Trophoblast cell (in vitro differentiated cells and primary cell): Measurements from ENCODE around the gene ARHGAP6.

Experiments
- DNase-seq, 2 donors: peaks; one replicate each; pipeline ENCODE4 v3.0.0-alpha.2; 2016
- H2AFZ ChIP-seq: 2 replicates; pipeline ENCODE4 v1.6.1; 2013; ENCODE audit warnings: low read length, moderate library complexity, mild to moderate bottlenecking; ENCODE audit not compliant: insufficient read depth, poor library complexity
- H2AK5ac ChIP-seq: 2 replicates; pipeline ENCODE4 v1.6.1; 2013; ENCODE audit warnings: mild to moderate bottlenecking, low read length
- H2BK120ac ChIP-seq: 2 replicates; pipeline ENCODE4 v1.6.1; 2013; ENCODE audit warnings: low read length, mild to moderate bottlenecking, moderate library complexity; ENCODE audit not compliant: insufficient read depth, poor library complexity
- H2BK12ac ChIP-seq: 2 replicates; pipeline ENCODE4 v1.6.1; 2013; ENCODE audit warnings: mild to moderate bottlenecking, low read length, moderate library complexity
- H2BK5ac ChIP-seq: 2 replicates; pipeline ENCODE4 v1.6.1; 2013; ENCODE audit warnings: low read length, low read depth, moderate library complexity, mild to moderate bottlenecking; ENCODE audit not compliant: poor library complexity
- H3K14ac ChIP-seq: 2 replicates; pipeline ENCODE4 v1.6.1; 2013; ENCODE audit warnings: mild to moderate bottlenecking, low read length
- H3K18ac ChIP-seq: 2 replicates; pipeline ENCODE4 v1.6.1; 2013; ENCODE audit warnings: mild to moderate bottlenecking, low read length
- H3K23ac ChIP-seq: 2 replicates; pipeline ENCODE4 v1.6.1; 2013; ENCODE audit warnings: low read length
- H3K27ac ChIP-seq: 2 replicates; pipeline ENCODE4 v1.5.1; 2013; ENCODE audit warnings: low read depth, mild to moderate bottlenecking, inconsistent platforms, low read length, moderate library complexity
- H3K27me3 ChIP-seq: 2 replicates; pipeline ENCODE4 v1.6.1; 2013; ENCODE audit warnings: inconsistent platforms, mild to moderate bottlenecking, low read length, moderate library complexity; ENCODE audit not compliant: insufficient read depth
- H3K36me3 ChIP-seq, 2 experiments: 1 replicate in 1 of 2; 2 replicates in 1 of 2; pipeline ENCODE4 v1.6.1; 2013; ENCODE audit warnings: low read length in 2 of 2, mild to moderate bottlenecking in 2 of 2, moderate library complexity in 1 of 2; ENCODE audit not compliant: insufficient read depth in 2 of 2, control insufficient read depth in 1 of 2
- H3K4ac ChIP-seq: 2 replicates; pipeline ENCODE4 v1.6.1; 2013; ENCODE audit warnings: low read depth, mild to moderate bottlenecking, low read length, moderate library complexity
- H3K4me1 ChIP-seq, 2 experiments: 1 replicate in 1 of 2; 2 replicates in 1 of 2; pipeline ENCODE4 v1.6.1; 2013; ENCODE audit warnings: low read length in 2 of 2, mild to moderate bottlenecking in 2 of 2, moderate library complexity in 1 of 2; ENCODE audit not compliant: insufficient read depth in 2 of 2, control insufficient read depth in 1 of 2
- H3K4me2 ChIP-seq: 2 replicates; pipeline ENCODE4 v1.6.1; 2013; ENCODE audit warnings: inconsistent platforms, mild to moderate bottlenecking, low read length, moderate library complexity
- H3K4me3 ChIP-seq: 2 replicates; pipeline ENCODE4 v1.5.1; 2013; ENCODE audit warnings: mild to moderate bottlenecking, low read depth, low read length, inconsistent platforms
- H3K79me1 ChIP-seq: one replicate; pipeline ENCODE4 v1.6.1; 2013; ENCODE audit warnings: low read length
- H3K79me2 ChIP-seq: 2 replicates; pipeline ENCODE4 v1.6.1; 2013; ENCODE audit warnings: low read length, mild to moderate bottlenecking; ENCODE audit not compliant: control insufficient read depth, insufficient read depth, poor library complexity
- H3K9ac ChIP-seq: 2 replicates; pipeline ENCODE4 v1.6.1; 2013; ENCODE audit warnings: mild to moderate bottlenecking, low read length
- H3K9me3 ChIP-seq: 2 replicates; pipeline ENCODE4 v1.6.1; 2013; ENCODE audit warnings: low read depth, mild to moderate bottlenecking, control low read depth, inconsistent platforms, low read length; ENCODE audit not compliant: insufficient read depth
- H4K12ac ChIP-seq: 2 replicates; pipeline ENCODE4 v1.6.1; 2013; ENCODE audit warnings: low read depth, mild to moderate bottlenecking, low read length, moderate library complexity
- H4K8ac ChIP-seq: 2 replicates; pipeline ENCODE4 v1.6.1; 2013; ENCODE audit warnings: low read depth, mild to moderate bottlenecking, low read length, moderate library complexity
- H4K91ac ChIP-seq: one replicate; pipeline ENCODE4 v1.6.1; 2013; ENCODE audit warnings: low read depth, mild to moderate bottlenecking, low read length, moderate library complexity
- WGBS: extraction: QIAGEN DNeasy Blood & Tissue Kit; methylation state at CpG from one replicate; pipeline ENCODE4 v1.1.7; 2013; ENCODE audit warnings: missing lambda C conversion rate; ENCODE audit not compliant: insufficient read length, insufficient coverage; ENCODE audit errors: extremely low coverage; 5-methylcytosine and 5-hydroxymethylcytosine counted together

The ARHGAP6 gene

DNA sequence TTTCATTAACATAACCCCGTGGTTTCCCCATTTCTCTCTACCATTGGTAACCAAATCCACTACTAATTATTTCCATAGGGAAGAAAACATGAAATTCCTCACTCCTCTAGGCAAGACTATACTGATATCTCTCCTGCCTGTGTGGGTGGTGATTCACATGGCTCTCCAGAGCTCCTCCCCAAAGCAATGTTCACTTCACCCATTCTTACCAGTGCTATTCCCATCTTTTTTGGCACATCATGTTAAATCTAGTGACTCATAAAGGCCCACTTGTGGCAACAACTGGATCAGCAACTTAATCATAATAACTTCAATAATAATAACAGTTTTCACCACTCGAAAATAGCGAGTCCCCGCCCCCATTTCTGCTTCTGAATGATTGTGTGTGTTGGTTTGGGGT lies 560.6 kb downstream of the ARHGAP6 start:
- Histone ChIP-seq H2BK120ac (no peak overlapping the region), H2AK5ac (no peak overlapping the region), H3K9ac (no peak overlapping the region), H3K18ac (no peak overlapping the region), H3K4me1 (no peaks in the 10 kb centered on the region), H3K36me3 (no peaks in the 10 kb centered on the region), H2BK12ac (no peak overlapping the region), H3K4me3 (no peak overlapping the region), H3K4me2 (no peak overlapping the region), H4K8ac (no peak overlapping the region), H3K27me3 (no peaks in the 10 kb centered on the region), H3K14ac (no peak overlapping the region), H3K23ac (no peak overlapping the region), H4K12ac (no peak overlapping the region), H2AFZ (no peak overlapping the region), H3K9me3 (no peaks in the 10 kb centered on the region), H3K27ac (no peak overlapping the region), H4K91ac (no peak overlapping the region), H3K4ac (no peak overlapping the region), H3K79me2 (no peaks in the 10 kb centered on the region), H3K79me1 (no peaks in the 10 kb centered on the region), H2BK5ac (no peak overlapping the region)
- no peak for DNase-seq
- WGBS: no CpG with 5 or more reads among the region's 4 CpGs

- Histone ChIP-seq H3K4ac (no peak overlapping the region), H3K9me3 (no peaks in the 10 kb centered on the region), H3K18ac (no peak overlapping the region), H3K9ac (no peak overlapping the region), H3K27ac (no peak overlapping the region), H2AK5ac (no peak overlapping the region), H3K36me3 (no peaks in the 10 kb centered on the region), H3K4me2 (no peak overlapping the region), H2BK120ac (no peak overlapping the region), H4K12ac (no peak overlapping the region), H3K27me3 (no peaks in the 10 kb centered on the region), H3K23ac (no peak overlapping the region), H2AFZ (no peak overlapping the region), H3K14ac (no peak overlapping the region), H3K4me3 (no peak overlapping the region), H2BK5ac (no peak overlapping the region), H3K79me2 (no peaks in the 10 kb centered on the region), H2BK12ac (no peak overlapping the region), H4K91ac (no peak overlapping the region), H4K8ac (no peak overlapping the region), H3K79me1 (no peaks in the 10 kb centered on the region), H3K4me1 (no peaks in the 10 kb centered on the region)
- DNase-seq: no peak
- WGBS: no CpG with 5 or more reads among the region's 2 CpGs
Observed at GRCh38 chrX:11103751-11104150, 562.0 kb downstream of the ARHGAP6 start.

DNA sequence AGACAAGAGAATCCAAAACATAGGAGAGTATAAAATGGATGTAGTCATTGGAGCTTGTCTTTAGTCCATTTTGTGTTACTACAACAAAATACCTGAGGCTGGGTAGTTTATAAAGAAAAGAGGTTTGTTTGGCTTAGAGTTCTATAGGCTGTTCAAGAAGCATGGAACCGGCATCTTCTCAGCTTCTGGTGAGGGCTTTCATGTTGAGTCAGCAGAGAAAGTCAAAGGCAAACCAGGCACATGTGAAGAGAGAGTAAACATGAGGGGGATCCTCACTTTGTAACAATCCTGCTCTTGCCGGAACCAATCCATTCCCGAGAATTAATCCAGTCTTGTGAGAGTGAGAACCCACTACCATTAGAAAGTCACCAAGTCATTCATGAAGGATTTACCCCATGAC lies 562.7 kb downstream of the ARHGAP6 start:
- no peak overlapping the region for H3K4me3 ChIP-seq

GRCh38 chrX:11100281-11101035 lies 565.3 kb downstream of the ARHGAP6 start:
- Histone ChIP-seq H3K36me3 (no peaks in the 10 kb centered on the region), H3K79me2 (no peaks in the 10 kb centered on the region), H3K27me3 (no peaks in the 10 kb centered on the region), H2BK5ac (no peak overlapping the region), H3K14ac (no peak overlapping the region), H2BK12ac (no peak overlapping the region), H4K8ac (no peak overlapping the region), H3K18ac (no peak overlapping the region), H4K12ac (no peak overlapping the region), H3K79me1 (no peaks in the 10 kb centered on the region), H3K9me3 (no peaks in the 10 kb centered on the region), H2BK120ac (no peak overlapping the region), H3K4me2 (no peak overlapping the region), H3K27ac (peak overlapping the region; percentile 52), H4K91ac (no peak overlapping the region), H3K4me3 (no peak overlapping the region), H3K23ac (no peak overlapping the region), H2AFZ (no peak overlapping the region), H3K9ac (no peak overlapping the region), H3K4me1 (no peaks in the 10 kb centered on the region), H2AK5ac (no peak overlapping the region), H3K4ac (no peak overlapping the region)
- no CpG with 5 or more reads among the region's 10 CpGs for WGBS
- peak; percentile 26 to 72 for DNase-seq

More for the DNA sequence above, 562.7 kb downstream of the ARHGAP6 start:
- H3K4me2 ChIP-seq: no peak overlapping the region
- H3K4me1 ChIP-seq: no peaks in the 10 kb centered on the region
- no peak overlapping the region for H3K14ac ChIP-seq
- H2BK12ac ChIP-seq: no peak overlapping the region
- H3K27me3 ChIP-seq: no peaks in the 10 kb centered on the region
- no peak for DNase-seq
- no peak overlapping the region for H2BK120ac ChIP-seq
- H3K27ac ChIP-seq: no peak overlapping the region
- H4K12ac ChIP-seq: no peak overlapping the region
- no peaks in the 10 kb centered on the region for H3K79me1 ChIP-seq
- no peaks in the 10 kb centered on the region for H3K36me3 ChIP-seq
- no peak overlapping the region for H3K4ac ChIP-seq
- no peak overlapping the region for H3K23ac ChIP-seq
- no peak overlapping the region for H3K18ac ChIP-seq
- no CpG with 5 or more reads among the region's 3 CpGs for WGBS
- H3K79me2 ChIP-seq: no peaks in the 10 kb centered on the region
- no peak overlapping the region for H3K9ac ChIP-seq
- H3K9me3 ChIP-seq: no peaks in the 10 kb centered on the region
- H4K91ac ChIP-seq: no peak overlapping the region
- H4K8ac ChIP-seq: no peak overlapping the region
- no peak overlapping the region for H2AFZ ChIP-seq
- H2BK5ac ChIP-seq: no peak overlapping the region
- H2AK5ac ChIP-seq: no peak overlapping the region
